Measurements from ENCODE around the gene BCL2.

Gene BCL2

GRCh38 chr18:63084219-63084618, 235.3 kb downstream of the BCL2 start:
- DNase-seq (ENCODE audit: low read depth in 2 of 2) = no peak

- DNase-seq (ENCODE audit: low read depth in 2 of 2) = no peak
Measured at GRCh38 chr18:63083555-63083954, 236.0 kb downstream of the BCL2 start.

DNA sequence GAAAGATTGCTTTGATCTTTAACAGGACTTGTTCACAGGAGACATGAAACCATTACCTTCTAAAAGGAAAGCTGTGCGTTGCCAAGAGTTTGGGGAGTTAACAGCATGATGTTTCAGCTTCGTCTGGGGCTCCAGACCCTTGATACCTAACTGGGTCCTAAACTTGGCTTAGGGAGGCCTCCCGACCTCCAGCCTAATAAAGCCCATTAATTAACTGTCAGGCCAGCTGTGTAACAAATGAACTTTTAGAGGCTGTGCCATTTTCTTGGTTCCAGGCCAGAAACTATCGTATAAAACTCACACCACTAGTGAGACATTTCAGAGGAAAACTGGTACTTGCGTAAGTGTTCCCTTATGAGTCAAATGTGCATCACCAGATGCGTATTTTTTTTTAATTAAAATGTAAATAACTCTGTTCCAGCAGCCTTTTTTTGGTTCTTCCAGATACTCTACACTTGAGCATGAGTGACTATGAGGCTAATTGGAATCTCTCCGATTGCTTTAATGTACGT, 236.5 kb downstream of the BCL2 start:
- peak; percentile 15 to 17 for DNase-seq (ENCODE audit: low read depth in 2 of 2)

DNA sequence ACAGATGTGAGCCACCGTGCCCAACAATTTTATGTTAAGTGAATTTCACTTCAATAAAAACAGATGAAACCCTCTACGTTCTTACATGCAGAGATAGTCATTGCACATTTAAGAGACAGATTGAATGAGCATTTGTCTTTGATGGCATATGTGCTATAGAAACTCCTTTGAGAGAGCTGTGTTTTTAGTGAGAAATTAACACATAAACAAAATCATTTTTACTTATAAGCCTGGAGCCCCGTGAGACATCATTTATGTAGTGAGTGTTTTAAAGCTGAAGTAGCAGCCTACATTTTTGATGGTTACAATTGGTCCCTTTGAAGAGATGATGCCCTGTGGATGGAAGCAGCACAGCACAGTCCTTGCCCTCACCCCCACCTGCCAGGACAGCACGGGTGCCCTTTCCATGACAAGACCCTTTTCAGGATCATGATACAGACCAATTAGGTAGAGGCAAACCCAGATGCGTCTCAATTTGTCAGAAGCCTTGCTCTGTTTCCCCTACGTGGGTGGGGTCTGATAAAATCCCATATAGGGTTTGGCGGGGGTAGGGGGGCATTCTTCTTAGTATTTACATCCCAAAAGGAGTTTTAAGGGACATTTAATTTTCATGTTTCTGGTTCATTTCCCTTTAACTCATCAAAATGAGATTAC, 237.1 kb downstream of the BCL2 start:
- no peak for DNase-seq (ENCODE audit: low read depth in 2 of 2)

GRCh38 chr18:63079114-63079513, 240.5 kb downstream of the BCL2 start:
- DNase-seq (ENCODE audit: low read depth in 2 of 2) = no peak

GRCh38 chr18:63078471-63078870, 241.1 kb downstream of the BCL2 start:
- no peak for DNase-seq (ENCODE audit: low read depth in 2 of 2)

DNA sequence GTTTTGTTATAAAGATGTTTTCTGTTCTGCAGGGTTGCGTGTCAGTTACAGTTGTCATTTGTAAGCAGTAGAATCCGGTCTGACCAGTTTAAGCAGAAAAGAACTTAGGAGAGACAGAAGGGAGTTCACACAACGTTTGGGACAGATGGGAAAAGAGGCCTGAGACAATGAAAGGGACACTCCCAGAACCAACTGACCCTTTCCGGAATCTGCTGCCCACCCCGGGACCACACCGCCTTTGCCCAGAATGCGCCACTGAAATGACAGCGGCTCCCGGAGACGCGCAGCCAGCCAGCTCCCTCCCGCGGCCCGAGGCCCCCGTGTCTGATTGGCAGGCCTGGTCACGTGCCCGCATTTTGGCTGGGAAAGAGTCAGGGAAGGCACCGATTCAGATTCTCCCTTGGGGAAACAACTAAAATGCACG, 244.6 kb downstream of the BCL2 start:
- no peak for DNase-seq (ENCODE audit: low read depth in 2 of 2)

GRCh38 chr18:63073481-63073880, 246.1 kb downstream of the BCL2 start:
- no peak for DNase-seq (ENCODE audit: low read depth in 2 of 2)
